WERI-Rb-1 (cell line): ENCODE data around the gene SERF2.
"Not testable (repeated sequence)": the region's sequence is repeated elsewhere in the genome, so short reads cannot be mapped to it uniquely, and the experiment has no call there.

ENCODE experiments used
- DNase-seq: peaks from one replicate; pipeline ENCODE4 v3.0.0-alpha.2; 2020
- H3K27ac ChIP-seq: fragments of 250-450 bp; sonication (Bioruptor Pico); 2 replicates; pipeline ENCODE4 v1.5.1; 2020; ENCODE audit warnings: mild to moderate bottlenecking, moderate library complexity
- H3K27me3 ChIP-seq: fragments of 250-450 bp; sonication (Bioruptor Pico); 2 replicates; pipeline ENCODE4 v1.5.1; 2021; ENCODE audit warnings: mild to moderate bottlenecking, low read depth, moderate library complexity; ENCODE audit not compliant: insufficient read depth, severe bottlenecking
- H3K36me3 ChIP-seq: fragments of 250-450 bp; sonication (Bioruptor Pico); 2 replicates; pipeline ENCODE4 v1.5.1; 2020; ENCODE audit warnings: mild to moderate bottlenecking, moderate library complexity
- H3K4me3 ChIP-seq: 2 replicates; pipeline ENCODE4 v1.5.1; 2011; ENCODE audit warnings: low read depth, mild to moderate bottlenecking, control low read depth, low read length
- H3K9me3 ChIP-seq: fragments of 250-450 bp; sonication (Bioruptor Pico); 2 replicates; pipeline ENCODE4 v1.5.1; 2021; ENCODE audit warnings: mild to moderate bottlenecking, moderate library complexity; ENCODE audit not compliant: severe bottlenecking
- TF ChIP-seq, protein P1 (sequence below): IDR thresholded peaks from 2 replicates; pipeline ENCODE4 v1.5.1; 2011; ENCODE audit warnings: low read depth, mild to moderate bottlenecking, control low read depth, inconsistent platforms, low read length

SERF2 gene

DNA sequence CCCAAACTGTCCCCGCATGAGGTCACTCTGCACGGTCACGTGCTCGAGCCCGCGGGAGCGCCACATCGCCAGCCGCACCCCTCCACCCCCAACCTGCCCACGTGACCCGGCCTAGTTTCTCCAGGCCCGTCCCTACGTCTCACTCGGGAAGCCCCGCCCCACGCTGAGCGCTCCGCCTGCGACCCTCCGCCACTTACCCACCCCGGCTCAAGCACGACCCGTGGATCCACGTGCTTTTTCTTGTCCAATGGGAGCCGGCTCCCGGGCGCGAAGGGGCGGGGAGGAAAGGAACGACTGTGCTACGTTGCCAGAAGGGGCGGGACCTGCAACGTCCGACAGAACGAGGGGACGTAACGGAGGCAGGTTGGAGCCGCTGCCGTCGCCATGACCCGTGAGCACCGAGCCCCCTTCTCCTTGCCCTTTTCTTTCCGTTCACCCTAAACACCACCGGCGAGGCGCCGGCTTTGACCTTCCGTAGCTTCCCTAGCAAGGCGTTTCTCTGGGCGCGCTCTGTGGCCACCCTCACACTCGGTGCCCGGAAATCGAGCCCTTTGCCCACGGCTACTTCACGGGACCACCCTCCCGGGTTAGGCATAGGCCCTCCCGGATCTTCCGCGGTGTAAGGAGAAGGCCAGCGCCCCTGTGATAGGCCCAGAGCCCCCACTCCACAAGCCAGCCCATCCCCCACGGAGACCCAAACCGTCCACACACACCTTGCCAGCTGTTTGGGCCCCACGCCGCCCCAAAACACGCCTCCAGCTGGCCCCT, at the start of gene SERF2:
SERF2 (plus strand) TSS at position 328 of the 768 bp plus-strand sequence; CDS start at position 385, 57 bp downstream.
- DNase-seq, result peak; percentile 100
- peaks cover 5% of the 10 kb centered on the region for H3K9me3 ChIP-seq
- H3K36me3 ChIP-seq, result peaks cover 50% of the 10 kb centered on the region
- no peaks in the 10 kb centered on the region for H3K27me3 ChIP-seq
- peak within 1 kb of the TSS; percentile 94 for H3K4me3 ChIP-seq
- peak within 1 kb of the TSS; percentile 95 for H3K27ac ChIP-seq
- TF ChIP-seq, protein P1, sequence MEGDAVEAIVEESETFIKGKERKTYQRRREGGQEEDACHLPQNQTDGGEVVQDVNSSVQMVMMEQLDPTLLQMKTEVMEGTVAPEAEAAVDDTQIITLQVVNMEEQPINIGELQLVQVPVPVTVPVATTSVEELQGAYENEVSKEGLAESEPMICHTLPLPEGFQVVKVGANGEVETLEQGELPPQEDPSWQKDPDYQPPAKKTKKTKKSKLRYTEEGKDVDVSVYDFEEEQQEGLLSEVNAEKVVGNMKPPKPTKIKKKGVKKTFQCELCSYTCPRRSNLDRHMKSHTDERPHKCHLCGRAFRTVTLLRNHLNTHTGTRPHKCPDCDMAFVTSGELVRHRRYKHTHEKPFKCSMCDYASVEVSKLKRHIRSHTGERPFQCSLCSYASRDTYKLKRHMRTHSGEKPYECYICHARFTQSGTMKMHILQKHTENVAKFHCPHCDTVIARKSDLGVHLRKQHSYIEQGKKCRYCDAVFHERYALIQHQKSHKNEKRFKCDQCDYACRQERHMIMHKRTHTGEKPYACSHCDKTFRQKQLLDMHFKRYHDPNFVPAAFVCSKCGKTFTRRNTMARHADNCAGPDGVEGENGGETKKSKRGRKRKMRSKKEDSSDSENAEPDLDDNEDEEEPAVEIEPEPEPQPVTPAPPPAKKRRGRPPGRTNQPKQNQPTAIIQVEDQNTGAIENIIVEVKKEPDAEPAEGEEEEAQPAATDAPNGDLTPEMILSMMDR, result no peak

DNA sequence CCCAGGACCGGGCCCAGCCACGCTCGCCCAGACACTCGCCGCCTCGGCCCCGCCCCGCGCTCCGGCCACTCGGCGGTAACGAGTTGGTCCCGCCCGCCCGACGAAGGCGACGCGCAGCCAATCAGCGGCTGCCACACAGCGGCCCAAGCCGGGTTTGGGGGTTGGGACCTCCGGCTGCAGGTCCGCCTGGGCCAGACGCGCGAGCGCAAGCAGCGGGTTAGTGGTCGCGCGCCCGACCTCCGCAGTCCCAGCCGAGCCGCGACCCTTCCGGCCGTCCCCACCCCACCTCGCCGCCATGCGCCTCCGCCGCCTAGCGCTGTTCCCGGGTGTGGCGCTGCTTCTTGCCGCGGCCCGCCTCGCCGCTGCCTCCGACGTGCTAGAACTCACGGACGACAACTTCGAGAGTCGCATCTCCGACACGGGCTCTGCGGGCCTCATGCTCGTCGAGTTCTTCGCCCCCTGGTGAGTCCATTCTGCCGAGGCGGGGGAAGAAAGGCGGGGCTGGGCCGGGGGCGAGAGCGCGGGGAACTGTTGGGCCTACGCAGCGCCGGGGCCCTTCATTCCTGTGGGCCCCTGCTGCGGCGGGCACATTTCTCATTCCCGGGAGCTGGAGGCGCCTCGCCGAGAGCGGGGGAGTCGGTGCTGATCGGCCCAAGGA, 45.7 kb upstream of the SERF2 start, which contains the start of gene PDIA3:
PDIA3 (plus strand) TSS at position 194 of the 658 bp plus-strand sequence; CDS start at position 296, 102 bp downstream.
- TF ChIP-seq, protein P1, result 0 out of 2 replicates have a peak, but pooled peaks have one; percentile 15
- Histone ChIP-seq H3K36me3 (peaks cover 22% of the 10 kb centered on the region), H3K4me3 (peak within 1 kb of the TSS; percentile 90), H3K27ac (peak within 1 kb of the TSS; percentile 92)
- not testable (repeated sequence) for H3K9me3 ChIP-seq, H3K27me3 ChIP-seq
- DNase-seq, result peak; percentile 94

DNA sequence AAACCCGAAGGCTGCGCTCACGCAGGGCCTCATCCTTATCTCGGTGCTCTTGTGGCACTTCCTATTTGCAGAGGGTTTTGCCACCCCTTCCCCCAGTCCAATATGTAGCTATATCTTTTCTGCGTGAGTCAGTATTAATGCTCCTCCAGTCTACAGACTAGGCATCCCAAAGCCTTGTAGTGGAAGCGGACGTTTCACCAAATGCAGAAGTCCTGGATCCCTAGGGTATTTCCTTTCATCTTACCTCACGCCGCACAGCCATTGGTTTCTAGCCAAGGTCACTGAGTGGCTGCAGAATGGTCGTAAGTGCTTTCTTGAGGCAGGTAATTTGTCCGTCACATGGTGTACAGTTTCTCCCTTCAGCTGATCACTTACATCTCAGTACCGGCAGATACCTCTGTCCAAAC, 45.2 kb upstream of the SERF2 start:
- DNase-seq, result peak; percentile 16

DNA sequence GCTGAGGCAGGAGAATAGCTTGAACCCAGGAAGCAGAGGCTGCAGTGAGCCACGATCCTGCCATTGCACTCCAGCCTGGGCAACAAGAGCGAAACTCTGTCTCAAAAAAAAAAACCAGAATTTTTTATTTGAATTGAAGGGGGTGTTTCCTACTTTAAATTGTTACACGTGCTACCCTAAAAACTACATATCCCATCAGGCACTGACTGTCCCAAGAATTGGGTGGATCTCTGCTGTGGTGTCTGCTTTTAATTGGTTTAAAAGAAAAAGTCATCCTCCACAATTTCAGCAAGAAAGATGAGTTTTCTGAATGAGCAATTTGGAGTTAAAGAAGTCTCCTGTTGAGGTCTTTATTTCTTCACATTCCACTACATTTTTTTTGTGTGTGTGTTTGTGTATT, 43.7 kb upstream of the SERF2 start:
- H3K27ac ChIP-seq, result no peak overlapping the region
- H3K4me3 ChIP-seq, result no peak overlapping the region

More for the DNA sequence above, 45.2 kb upstream of the SERF2 start:
- peak overlapping the region; percentile 92 for H3K27ac ChIP-seq
- not testable (repeated sequence) for H3K27me3 ChIP-seq, H3K9me3 ChIP-seq
- peak overlapping the region; percentile 90 for H3K4me3 ChIP-seq
- peaks cover 23% of the 10 kb centered on the region for H3K36me3 ChIP-seq

DNA sequence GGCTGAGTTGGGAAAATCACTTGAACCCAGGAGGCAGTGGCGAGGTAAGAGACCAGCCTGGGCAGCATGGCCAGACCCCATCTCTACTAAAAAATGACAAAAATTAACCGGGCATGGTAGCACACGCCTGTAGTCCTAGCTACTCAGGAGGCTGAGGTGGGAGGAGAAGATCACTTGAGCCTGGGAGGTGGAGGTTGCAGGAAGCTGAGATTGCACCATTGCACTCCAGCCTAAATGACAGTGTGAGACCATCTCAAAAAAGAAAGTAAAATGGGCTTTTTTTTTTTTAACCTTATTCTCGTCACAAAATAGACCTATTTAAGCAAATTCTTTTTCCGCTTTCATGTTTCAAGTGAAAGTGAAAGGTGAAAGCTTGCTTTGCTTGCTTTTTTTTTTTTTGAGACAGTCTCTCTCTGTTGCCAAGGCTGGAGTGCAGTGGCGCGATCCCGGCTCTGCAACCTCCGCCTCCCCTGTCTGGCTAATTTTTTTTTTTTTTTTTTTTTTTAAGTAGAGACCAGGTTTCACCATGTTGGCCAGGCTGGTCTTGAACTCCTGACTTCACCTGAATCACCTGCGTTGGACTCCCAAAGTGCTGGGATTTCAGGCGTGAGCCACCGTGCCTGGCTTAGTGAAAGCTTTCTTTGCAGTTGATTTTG, 42.3 kb upstream of the SERF2 start:
- no peak overlapping the region for H3K27ac ChIP-seq
- TF ChIP-seq, protein P1, result no peak
- H3K4me3 ChIP-seq, result no peak overlapping the region
- no peak for DNase-seq
- no peaks in the 10 kb centered on the region for H3K9me3 ChIP-seq
- peaks cover 49% of the 10 kb centered on the region for H3K36me3 ChIP-seq
- no peaks in the 10 kb centered on the region for H3K27me3 ChIP-seq

More for the DNA sequence above, 43.7 kb upstream of the SERF2 start:
- Histone ChIP-seq H3K27me3 (no peaks in the 10 kb centered on the region), H3K9me3 (no peaks in the 10 kb centered on the region), H3K36me3 (peaks cover 37% of the 10 kb centered on the region)
- DNase-seq, result no peak
- TF ChIP-seq, protein P1, result no peak

DNA sequence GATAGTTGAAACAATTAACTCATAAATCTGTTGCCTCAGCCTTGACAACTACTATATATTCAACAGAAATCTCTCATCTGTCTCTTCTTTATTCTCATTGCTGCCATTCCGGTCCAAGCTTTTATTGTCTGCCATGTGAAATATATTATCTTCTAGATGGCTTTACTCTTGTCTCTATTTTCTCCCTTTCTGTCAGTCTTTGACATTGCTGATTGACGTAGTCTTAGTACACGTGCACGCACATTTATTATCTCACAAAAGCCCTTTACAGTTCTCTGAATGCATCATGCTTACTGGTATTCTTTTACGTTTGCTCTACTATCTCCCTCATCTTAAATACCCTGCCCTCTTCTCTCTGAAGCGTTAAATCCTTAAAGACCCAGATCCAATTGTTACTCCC, 40.2 kb upstream of the SERF2 start:
- Histone ChIP-seq H3K36me3 (peaks cover 70% of the 10 kb centered on the region), H3K27me3 (no peaks in the 10 kb centered on the region), H3K4me3 (no peak overlapping the region), H3K9me3 (no peaks in the 10 kb centered on the region), H3K27ac (no peak overlapping the region)
- TF ChIP-seq, protein P1, result no peak
- no peak for DNase-seq
